BE2C (cell line): ENCODE data around the gene WASF3.

ENCODE experiments used
- DNase-seq: peaks from one replicate; pipeline ENCODE4 v3.0.0-alpha.2; 2020
- H3K27me3 ChIP-seq: fragments of 250-450 bp; sonication (Bioruptor Pico); 2 replicates; pipeline ENCODE4 v1.5.1; 2020; ENCODE audit warnings: mild to moderate bottlenecking
- H3K36me3 ChIP-seq: fragments of 250-450 bp; sonication (Bioruptor Pico); 2 replicates; pipeline ENCODE4 v1.5.1; 2020; ENCODE audit warnings: mild to moderate bottlenecking
- H3K4me1 ChIP-seq: fragments of 250-450 bp; sonication (Bioruptor Pico); 2 replicates; pipeline ENCODE4 v1.5.1; 2020
- H3K4me3 ChIP-seq: 2 replicates; pipeline ENCODE4 v1.5.1; 2011; ENCODE audit warnings: low read depth, low read length
- H3K9me3 ChIP-seq: fragments of 250-450 bp; sonication (Bioruptor Pico); 2 replicates; pipeline ENCODE4 v1.5.1; 2020
- TF ChIP-seq, protein P1 (sequence below): IDR thresholded peaks from 2 replicates; pipeline ENCODE4 v1.5.1; 2012; ENCODE audit warnings: mild to moderate bottlenecking, low read depth, low read length

Gene WASF3

GRCh38 chr13:26593661-26594060 is 36.2 kb downstream of the WASF3 start:
- Histone ChIP-seq H3K36me3 (no peaks in the 10 kb centered on the region), H3K4me1 (no peaks in the 10 kb centered on the region), H3K27me3 (no peaks in the 10 kb centered on the region; the same call in 1 of the 2 replicates), H3K4me3 (no peak overlapping the region), H3K9me3 (no peaks in the 10 kb centered on the region)
- no peak for DNase-seq
- TF ChIP-seq, protein P1, sequence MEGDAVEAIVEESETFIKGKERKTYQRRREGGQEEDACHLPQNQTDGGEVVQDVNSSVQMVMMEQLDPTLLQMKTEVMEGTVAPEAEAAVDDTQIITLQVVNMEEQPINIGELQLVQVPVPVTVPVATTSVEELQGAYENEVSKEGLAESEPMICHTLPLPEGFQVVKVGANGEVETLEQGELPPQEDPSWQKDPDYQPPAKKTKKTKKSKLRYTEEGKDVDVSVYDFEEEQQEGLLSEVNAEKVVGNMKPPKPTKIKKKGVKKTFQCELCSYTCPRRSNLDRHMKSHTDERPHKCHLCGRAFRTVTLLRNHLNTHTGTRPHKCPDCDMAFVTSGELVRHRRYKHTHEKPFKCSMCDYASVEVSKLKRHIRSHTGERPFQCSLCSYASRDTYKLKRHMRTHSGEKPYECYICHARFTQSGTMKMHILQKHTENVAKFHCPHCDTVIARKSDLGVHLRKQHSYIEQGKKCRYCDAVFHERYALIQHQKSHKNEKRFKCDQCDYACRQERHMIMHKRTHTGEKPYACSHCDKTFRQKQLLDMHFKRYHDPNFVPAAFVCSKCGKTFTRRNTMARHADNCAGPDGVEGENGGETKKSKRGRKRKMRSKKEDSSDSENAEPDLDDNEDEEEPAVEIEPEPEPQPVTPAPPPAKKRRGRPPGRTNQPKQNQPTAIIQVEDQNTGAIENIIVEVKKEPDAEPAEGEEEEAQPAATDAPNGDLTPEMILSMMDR = no peak

GRCh38 chr13:26594363-26594762 is 36.9 kb downstream of the WASF3 start:
- no peaks in the 10 kb centered on the region for H3K36me3 ChIP-seq
- H3K9me3 ChIP-seq = no peaks in the 10 kb centered on the region
- no peaks in the 10 kb centered on the region; the same call in 1 of the 2 replicates for H3K27me3 ChIP-seq
- H3K4me1 ChIP-seq = no peaks in the 10 kb centered on the region
- TF ChIP-seq, protein P1 = no peak
- no peak for DNase-seq
- H3K4me3 ChIP-seq = no peak overlapping the region

DNA sequence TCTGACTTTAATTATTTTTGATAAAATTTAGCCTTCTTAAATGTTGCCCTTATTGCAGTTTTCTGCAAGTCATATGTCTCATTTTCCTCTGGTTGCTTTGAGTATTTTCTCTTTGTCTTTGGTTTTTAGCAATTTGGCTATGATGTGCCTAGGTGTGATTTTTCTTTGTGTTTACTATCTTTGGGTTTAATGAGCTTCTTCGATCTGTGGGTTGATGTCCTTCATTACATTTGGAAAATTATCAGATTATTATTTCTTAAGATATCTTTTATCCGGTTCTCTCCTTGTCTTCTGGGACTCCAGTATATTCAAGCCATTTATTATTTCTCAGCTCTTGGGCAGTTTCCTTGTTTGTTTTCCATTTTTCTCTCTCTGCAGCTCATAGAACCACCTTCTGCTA is 39.0 kb downstream of the WASF3 start:
- TF ChIP-seq, protein P1 = no peak
- no peaks in the 10 kb centered on the region for H3K4me1 ChIP-seq
- no peaks in the 10 kb centered on the region for H3K9me3 ChIP-seq
- H3K4me3 ChIP-seq = no peak overlapping the region
- H3K36me3 ChIP-seq = no peaks in the 10 kb centered on the region
- no peak for DNase-seq
- no peaks in the 10 kb centered on the region; the same call in 1 of the 2 replicates for H3K27me3 ChIP-seq

DNA sequence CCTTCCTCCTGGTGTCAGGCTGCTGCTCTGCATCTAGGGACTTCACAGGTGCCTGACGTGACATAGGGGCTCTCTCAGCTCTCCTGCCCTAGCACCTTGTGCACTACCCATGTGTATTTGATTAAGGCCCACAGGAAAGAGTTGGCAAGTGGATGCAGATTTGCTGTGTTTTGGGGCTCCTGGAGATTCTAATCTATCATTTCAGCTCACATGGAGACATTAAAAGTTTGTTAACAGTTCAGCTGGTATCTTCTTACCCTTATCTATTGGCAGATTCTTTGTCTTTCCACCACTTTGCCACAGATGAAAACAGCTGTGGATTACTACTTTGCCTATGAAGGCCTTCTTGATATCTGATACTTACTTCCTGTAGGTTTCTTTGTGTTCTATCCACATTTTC is 41.9 kb downstream of the WASF3 start:
- DNase-seq = no peak
- TF ChIP-seq, protein P1 = no peak
- Histone ChIP-seq H3K4me1 (no peaks in the 10 kb centered on the region), H3K9me3 (no peaks in the 10 kb centered on the region), H3K4me3 (no peak overlapping the region), H3K36me3 (no peaks in the 10 kb centered on the region), H3K27me3 (peaks cover 3% of the 10 kb centered on the region; the same call in 1 of the 2 replicates)

- H3K4me1 ChIP-seq = no peaks in the 10 kb centered on the region
- no peaks in the 10 kb centered on the region for H3K9me3 ChIP-seq
- DNase-seq = no peak
- H3K4me3 ChIP-seq = no peak overlapping the region
- peaks cover 3% of the 10 kb centered on the region; the same call in 1 of the 2 replicates for H3K27me3 ChIP-seq
- H3K36me3 ChIP-seq = no peaks in the 10 kb centered on the region
- TF ChIP-seq, protein P1 = no peak
Observed at GRCh38 chr13:26599860-26600259, 42.4 kb downstream of the WASF3 start.

DNA sequence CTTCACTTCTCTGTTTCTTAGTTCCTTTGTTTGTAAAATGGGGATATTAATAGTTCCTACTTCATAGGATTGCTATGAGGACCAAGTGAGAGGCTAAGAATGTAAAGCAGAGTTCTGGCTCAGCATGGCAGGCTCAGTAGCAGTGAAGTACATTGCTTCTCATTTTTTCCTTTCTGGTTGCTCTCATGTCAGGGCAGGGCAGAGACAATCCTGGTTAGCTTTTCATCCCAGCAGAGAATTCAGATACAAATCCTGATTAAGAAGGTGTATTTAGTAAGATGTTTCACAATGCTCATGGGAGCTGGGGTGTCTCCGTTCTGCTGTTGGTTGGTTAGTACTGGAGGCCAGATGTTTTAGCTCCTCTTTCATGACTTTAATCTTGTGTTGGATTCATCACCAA is 42.9 kb downstream of the WASF3 start:
- H3K4me3 ChIP-seq = no peak overlapping the region
- H3K27me3 ChIP-seq = peaks cover 3% of the 10 kb centered on the region; the same call in 1 of the 2 replicates
- H3K4me1 ChIP-seq = no peaks in the 10 kb centered on the region
- DNase-seq = no peak
- no peaks in the 10 kb centered on the region for H3K9me3 ChIP-seq
- H3K36me3 ChIP-seq = no peaks in the 10 kb centered on the region
- TF ChIP-seq, protein P1 = no peak
